Gastroesophageal sphincter (tissue), 4 donors: ENCODE measurements around the gene DNAJC5G. TPM values are rescaled to one million over a fixed set of nuclear protein-coding genes. Genes with fewer than 3 reads are reported as not detected.

Experiments used
- ATAC-seq: fragments of 150-250 bp; one replicate; pipeline ENCODE4 v1.9.1; 2016; ENCODE audit warnings: mild to moderate bottlenecking, moderate library complexity
- H3K27ac ChIP-seq, 4 donors: fragments of 200-600 bp; sonication (generic) in 3 of 4; 1 replicate in 3 of 4; 2 replicates in 1 of 4; pipeline ENCODE4 v1.5.1; 2016 to 2019
- H3K27me3 ChIP-seq: fragments of 200-600 bp; sonication (generic); one replicate; pipeline ENCODE4 v1.5.1; 2019
- H3K36me3 ChIP-seq, 2 donors: fragments of 200-600 bp; sonication (generic); one replicate each; pipeline ENCODE4 v1.5.1; 2019; ENCODE audit warnings: control low read depth in 1 of 2
- H3K4me1 ChIP-seq, 3 donors: fragments of 200-600 bp; sonication (generic); 1 replicate in 2 of 3; 2 replicates in 1 of 3; pipeline ENCODE4 v1.5.1; 2016 to 2019; ENCODE audit warnings: control low read depth in 2 of 3
- H3K4me3 ChIP-seq, 2 donors: fragments of 200-600 bp; sonication (generic); one replicate each; pipeline ENCODE4 v1.5.1; 2019; ENCODE audit warnings: mild to moderate bottlenecking in 1 of 2, moderate library complexity in 1 of 2
- H3K9me3 ChIP-seq, 3 donors: fragments of 200-600 bp; sonication (generic); one replicate each; pipeline ENCODE4 v1.5.1; 2017 to 2019; ENCODE audit warnings: control low read depth in 2 of 3
- EP300 ChIP-seq: sonication (generic); formaldehyde crosslinking; IDR thresholded peaks from one replicate; pipeline ENCODE4 v1.6.1; 2017; ENCODE audit warnings: antibody characterized with exemption, mild to moderate bottlenecking
- POLR2A ChIP-seq, 2 donors: fragments of 450-650 bp; IDR thresholded peaks; one replicate each; pipeline ENCODE4 v1.6.1; 2017; ENCODE audit warnings: antibody characterized with exemption in 2 of 2, mild to moderate bottlenecking in 2 of 2, moderate library complexity in 1 of 2
- POLR2AphosphoS5 ChIP-seq: sonication (generic); formaldehyde crosslinking; IDR thresholded peaks from one replicate; pipeline ENCODE4 v1.6.1; 2017; ENCODE audit warnings: antibody characterized with exemption
- WGBS, 2 donors: methylation state at CpG; one replicate each; pipeline ENCODE4 v1.1.5; 2018; ENCODE audit warnings: low coverage in 1 of 2; 5-methylcytosine and 5-hydroxymethylcytosine counted together
- total RNA-seq, 4 donors: library from RNA; depleted of rRNA; stranded (reverse); fragments of >200 nt; gene quantifications; one replicate each; pipeline ENCODE4 v1.1.0, GENCODE V29; 2016
- TF ChIP-seq, protein P1 (sequence below), 4 experiments: fragments of 200-600 bp in 2 of 4; fragments of 450-650 bp in 2 of 4; sonication (generic) in 1 of 4; IDR thresholded peaks; one replicate each; pipeline ENCODE4 v1.5.1; 2017 to 2019; ENCODE audit warnings: antibody characterized with exemption in 4 of 4, mild to moderate bottlenecking in 2 of 4, moderate library complexity in 2 of 4

The DNAJC5G gene
- total RNA-seq, 4 donors from 2014 or later, result not detected

DNA sequence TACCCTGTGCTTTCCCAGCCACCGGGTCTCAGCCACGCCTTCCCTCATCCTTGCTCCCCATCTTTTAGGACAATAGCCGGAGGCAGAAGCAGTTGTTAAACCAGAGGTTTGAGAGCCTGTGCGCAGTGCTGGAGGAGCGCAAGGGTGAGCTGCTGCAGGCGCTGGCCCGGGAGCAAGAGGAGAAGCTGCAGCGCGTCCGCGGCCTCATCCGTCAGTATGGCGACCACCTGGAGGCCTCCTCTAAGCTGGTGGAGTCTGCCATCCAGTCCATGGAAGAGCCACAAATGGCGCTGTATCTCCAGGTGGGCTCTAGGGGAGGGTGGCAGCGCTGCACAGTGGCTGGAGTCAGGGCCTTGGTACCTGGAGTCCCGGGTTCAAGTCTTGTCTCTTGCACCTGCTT is 30.3 kb downstream of the DNAJC5G start:
- ATAC-seq, result no peak
- TF ChIP-seq POLR2A (IDR thresholded peaks at IDR 0.05) (no peak), EP300 (no peak), POLR2AphosphoS5 (no peak)
- TF ChIP-seq, protein P1, sequence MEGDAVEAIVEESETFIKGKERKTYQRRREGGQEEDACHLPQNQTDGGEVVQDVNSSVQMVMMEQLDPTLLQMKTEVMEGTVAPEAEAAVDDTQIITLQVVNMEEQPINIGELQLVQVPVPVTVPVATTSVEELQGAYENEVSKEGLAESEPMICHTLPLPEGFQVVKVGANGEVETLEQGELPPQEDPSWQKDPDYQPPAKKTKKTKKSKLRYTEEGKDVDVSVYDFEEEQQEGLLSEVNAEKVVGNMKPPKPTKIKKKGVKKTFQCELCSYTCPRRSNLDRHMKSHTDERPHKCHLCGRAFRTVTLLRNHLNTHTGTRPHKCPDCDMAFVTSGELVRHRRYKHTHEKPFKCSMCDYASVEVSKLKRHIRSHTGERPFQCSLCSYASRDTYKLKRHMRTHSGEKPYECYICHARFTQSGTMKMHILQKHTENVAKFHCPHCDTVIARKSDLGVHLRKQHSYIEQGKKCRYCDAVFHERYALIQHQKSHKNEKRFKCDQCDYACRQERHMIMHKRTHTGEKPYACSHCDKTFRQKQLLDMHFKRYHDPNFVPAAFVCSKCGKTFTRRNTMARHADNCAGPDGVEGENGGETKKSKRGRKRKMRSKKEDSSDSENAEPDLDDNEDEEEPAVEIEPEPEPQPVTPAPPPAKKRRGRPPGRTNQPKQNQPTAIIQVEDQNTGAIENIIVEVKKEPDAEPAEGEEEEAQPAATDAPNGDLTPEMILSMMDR (IDR thresholded peaks at IDR 0.05), result no peak
- Histone ChIP-seq H3K4me1 (peaks cover 0 to 32% (median 15%) of the 10 kb centered on the region in 3 donors), H3K36me3 (peaks cover 0 to 27% of the 10 kb centered on the region in 2 donors), H3K9me3 (no peaks in the 10 kb centered on the region), H3K27ac (no peak overlapping the region), H3K27me3 (peaks cover 60% of the 10 kb centered on the region), H3K4me3 (no peak overlapping the region)
- WGBS, 2 donors, result 73 to 100% methylated on average over 1 to 3 of the region's 16 CpGs

DNA sequence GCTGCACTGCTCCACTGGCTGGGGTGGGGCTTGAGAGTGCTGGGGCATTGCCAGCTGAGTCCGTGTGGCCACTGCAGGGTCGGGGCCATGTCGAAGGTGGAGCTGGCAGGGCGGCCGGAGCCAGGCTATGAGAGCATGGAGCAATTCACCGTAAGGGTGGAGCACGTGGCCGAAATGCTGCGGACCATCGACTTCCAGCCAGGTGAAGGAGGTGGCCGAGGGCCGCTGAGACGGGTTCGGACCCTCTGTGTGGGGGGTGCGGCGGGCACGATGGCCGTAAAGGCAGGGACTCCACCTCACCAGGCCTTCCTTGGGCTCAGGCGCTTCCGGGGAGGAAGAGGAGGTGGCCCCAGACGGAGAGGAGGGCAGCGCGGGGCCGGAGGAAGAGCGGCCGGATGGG is 30.9 kb downstream of the DNAJC5G start:
- H3K4me3 ChIP-seq, result no peak overlapping the region

DNA sequence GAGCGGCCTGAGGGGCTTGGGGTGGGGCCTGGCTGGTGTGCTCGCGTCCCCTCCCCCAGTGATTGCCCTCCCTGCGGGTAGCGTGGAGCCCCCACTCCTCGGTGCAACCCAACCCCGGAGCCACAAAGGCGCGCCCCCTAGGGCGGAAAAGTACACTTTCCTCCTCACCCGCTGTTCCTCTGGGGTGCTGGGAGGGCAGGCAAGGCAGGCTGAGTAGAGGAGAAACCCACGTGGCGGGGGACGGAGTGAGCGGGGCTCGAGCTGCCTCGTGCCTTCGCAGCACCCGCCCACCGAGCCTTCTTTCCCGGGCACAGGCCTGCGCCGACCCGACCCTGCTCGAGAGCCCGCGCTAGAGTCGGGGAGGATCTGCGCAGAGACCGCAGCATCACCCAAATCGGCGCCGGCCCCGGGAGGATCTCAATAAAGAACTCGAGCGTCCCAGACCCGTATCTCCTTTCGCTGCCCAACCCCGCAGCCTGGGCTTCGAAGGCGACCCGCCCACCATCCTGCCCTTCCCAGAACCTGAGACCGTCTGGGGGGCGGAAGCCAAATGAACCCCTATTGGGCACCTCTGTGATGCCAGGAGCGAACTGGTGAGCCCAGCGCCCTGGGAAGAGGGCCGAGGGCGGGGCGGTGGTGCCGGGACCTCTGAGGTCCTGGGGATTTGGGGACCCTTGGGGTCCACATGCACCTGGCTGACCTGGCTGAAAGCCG is 31.5 kb downstream of the DNAJC5G start:
- Histone ChIP-seq H3K4me3 (no peak overlapping the region), H3K4me1 (peaks cover 0 to 32% (median 15%) of the 10 kb centered on the region in 3 donors), H3K27ac (no peak overlapping the region), H3K9me3 (no peaks in the 10 kb centered on the region), H3K36me3 (peaks cover 0 to 39% of the 10 kb centered on the region in 2 donors), H3K27me3 (peaks cover 60% of the 10 kb centered on the region)
- no peak for ATAC-seq
- TF ChIP-seq POLR2AphosphoS5 (no peak), POLR2A (IDR thresholded peaks at IDR 0.05) (no peak), EP300 (no peak)
- TF ChIP-seq, protein P1 (IDR thresholded peaks at IDR 0.05), result no peak
- WGBS, 2 donors, result no CpG with 5 or more reads among the region's 51 CpGs

More for the DNA sequence above, 30.9 kb downstream of the DNAJC5G start:
- Histone ChIP-seq H3K27ac (no peak overlapping the region), H3K9me3 (no peaks in the 10 kb centered on the region), H3K4me1 (peaks cover 0 to 32% (median 15%) of the 10 kb centered on the region in 3 donors), H3K27me3 (peaks cover 60% of the 10 kb centered on the region), H3K36me3 (peaks cover 0 to 33% of the 10 kb centered on the region in 2 donors)
- no peak for ATAC-seq
- WGBS, 2 donors, result 34% methylated on average over 8 of the region's 26 CpGs; no CpG with 5 or more reads in 1 of the 2 donors
- TF ChIP-seq, protein P1 (IDR thresholded peaks at IDR 0.05), result no peak
- TF ChIP-seq POLR2AphosphoS5, result no peak
- no peak for TF ChIP-seq POLR2A (IDR thresholded peaks at IDR 0.05)
- TF ChIP-seq EP300, result no peak

DNA sequence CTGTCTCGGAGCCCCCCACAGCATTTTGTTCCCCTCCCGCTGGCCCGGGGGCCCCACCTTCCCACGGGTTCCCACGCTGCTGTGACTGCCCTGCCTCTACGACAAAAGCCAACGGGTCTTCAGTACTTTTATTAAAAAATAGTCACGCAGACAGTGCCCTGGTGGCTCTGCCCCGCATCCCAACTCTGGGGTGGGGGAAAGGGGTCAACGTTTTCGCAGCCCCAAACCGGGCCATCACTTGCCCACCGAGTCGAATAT is 32.0 kb downstream of the DNAJC5G start:
- TF ChIP-seq EP300, result no peak
- TF ChIP-seq, protein P1 (IDR thresholded peaks at IDR 0.05), result no peak
- no peak for TF ChIP-seq POLR2A (IDR thresholded peaks at IDR 0.05)
- TF ChIP-seq POLR2AphosphoS5, result no peak
- Histone ChIP-seq H3K27ac (no peak overlapping the region), H3K27me3 (peaks cover 60% of the 10 kb centered on the region), H3K4me1 (peaks cover 0 to 32% (median 15%) of the 10 kb centered on the region in 3 donors), H3K36me3 (peaks cover 0 to 44% of the 10 kb centered on the region in 2 donors), H3K9me3 (no peaks in the 10 kb centered on the region), H3K4me3 (no peak overlapping the region)
- WGBS, 2 donors, result no CpG with 5 or more reads among the region's 14 CpGs
- no peak for ATAC-seq
